ENCODE results near the gene ULK3. TPM values are rescaled to one million over a fixed set of nuclear protein-coding genes. Genes with fewer than 3 reads are reported as not detected.

ULK3 gene, protein sequence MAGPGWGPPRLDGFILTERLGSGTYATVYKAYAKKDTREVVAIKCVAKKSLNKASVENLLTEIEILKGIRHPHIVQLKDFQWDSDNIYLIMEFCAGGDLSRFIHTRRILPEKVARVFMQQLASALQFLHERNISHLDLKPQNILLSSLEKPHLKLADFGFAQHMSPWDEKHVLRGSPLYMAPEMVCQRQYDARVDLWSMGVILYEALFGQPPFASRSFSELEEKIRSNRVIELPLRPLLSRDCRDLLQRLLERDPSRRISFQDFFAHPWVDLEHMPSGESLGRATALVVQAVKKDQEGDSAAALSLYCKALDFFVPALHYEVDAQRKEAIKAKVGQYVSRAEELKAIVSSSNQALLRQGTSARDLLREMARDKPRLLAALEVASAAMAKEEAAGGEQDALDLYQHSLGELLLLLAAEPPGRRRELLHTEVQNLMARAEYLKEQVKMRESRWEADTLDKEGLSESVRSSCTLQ
- total RNA-seq (26.0 TPM), polyA plus RNA-seq (59.4 TPM)
- long read RNA-seq, donor 1: 0 reads
- long read RNA-seq, donor 2: 0 reads
- long read RNA-seq, donor 3, partial matches to known transcripts: 0 of 4 reads
- long read RNA-seq, donor 3, other reads (novel, unspliced or antisense): 0 of 4 reads
- long read RNA-seq, donor 4, partial matches to known transcripts: 0 of 2 reads
- long read RNA-seq, donor 4, other reads (novel, unspliced or antisense): 0 of 2 reads
- long read RNA-seq, donor 5, partial matches to known transcripts: 0 of 7 reads
- long read RNA-seq, donor 5, other reads (novel, unspliced or antisense): 0 of 7 reads
- long read RNA-seq, donor 6, partial matches to known transcripts: 0 of 5 reads
- long read RNA-seq, donor 6, other reads (novel, unspliced or antisense): 0 of 5 reads
- long read RNA-seq, donor 7, partial matches to known transcripts: 0 of 2 reads
- long read RNA-seq, donor 7, other reads (novel, unspliced or antisense): 0 of 2 reads
- long read RNA-seq, donor 8, partial matches to known transcripts: 0 of 1 reads
- long read RNA-seq, donor 8, other reads (novel, unspliced or antisense): 0 of 1 reads
- long read RNA-seq, donor 9, partial matches to known transcripts: 0 of 1 reads
- long read RNA-seq, donor 9, other reads (novel, unspliced or antisense): 0 of 1 reads
- long read RNA-seq, donor 10, partial matches to known transcripts: 0 of 3 reads
- long read RNA-seq, donor 10, other reads (novel, unspliced or antisense): 0 of 3 reads

DNA sequence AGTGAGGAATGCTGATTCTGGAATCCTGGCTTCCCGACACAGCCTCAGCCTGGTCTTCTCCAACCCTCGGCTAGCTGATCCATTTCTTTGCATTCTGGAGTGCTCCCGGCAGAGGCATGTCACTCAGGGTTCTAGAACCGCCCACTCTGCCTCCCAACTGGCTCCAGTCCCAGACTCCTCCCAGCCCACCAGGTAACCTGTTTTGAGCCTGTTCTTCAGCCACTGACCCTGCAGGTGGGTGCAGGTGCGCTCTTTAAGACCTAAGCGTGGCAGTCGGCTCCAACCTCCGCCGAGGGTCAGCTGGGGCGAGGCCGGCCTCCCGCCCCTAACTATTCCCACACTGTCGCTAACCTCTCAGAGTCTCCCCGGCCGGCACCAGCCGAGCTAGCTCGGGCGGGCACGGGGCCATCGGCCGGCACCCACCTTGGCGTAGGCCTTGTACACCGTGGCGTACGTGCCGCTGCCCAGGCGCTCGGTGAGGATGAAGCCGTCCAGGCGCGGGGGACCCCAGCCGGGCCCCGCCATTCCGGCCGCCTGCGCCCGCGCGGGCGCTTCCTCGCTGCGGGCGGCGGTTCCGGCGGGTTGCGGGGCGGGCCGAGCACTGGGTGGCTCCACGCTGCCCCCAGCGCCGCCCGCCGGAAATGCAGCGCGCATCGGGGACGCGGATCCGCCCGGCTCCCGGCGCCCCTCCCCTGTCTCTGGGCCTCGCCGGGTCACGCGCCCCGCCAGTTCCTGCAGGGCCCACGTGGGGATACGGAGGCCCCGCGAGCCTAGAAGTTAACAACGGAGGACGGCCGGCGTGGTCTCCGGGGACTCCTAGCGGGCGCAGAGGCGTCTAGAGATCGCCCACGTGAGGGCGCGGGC is at the start of gene ULK3:
Gene ULK3, minus strand, starts transcription at position 576 of the 864 bp plus-strand sequence. Its CDS starts 51 bp downstream, at position 525.
- no peaks in the 10 kb centered on the region for H3K9me3 ChIP-seq (ENCODE audit: control insufficient read depth in 2 of 2, insufficient read depth in 1 of 2, low read length in 1 of 2)
- peak; percentile 48 to 93 (median 81) for DNase-seq (ENCODE audit: low read depth in 6 of 9, low spot score in 9 of 9)
- no peaks in the 10 kb centered on the region for H3K27me3 ChIP-seq (ENCODE audit: control insufficient read depth in 2 of 2, insufficient read depth in 1 of 2, low read length in 1 of 2)
- under 1% methylated on average over 84 of the region's 84 CpGs for WGBS
- H3K4me3 ChIP-seq (ENCODE audit: low read length in 2 of 2): peak within 1 kb of the TSS; percentile 87 to 95
- H3K4me1 ChIP-seq (ENCODE audit: control insufficient read depth in 2 of 2, insufficient read depth in 2 of 2, low read length in 2 of 2): peaks cover 7 to 32% of the 10 kb centered on the region in 2 donors
- H3K36me3 ChIP-seq (ENCODE audit: control insufficient read depth in 2 of 2, insufficient read depth in 2 of 2, low read length in 1 of 2): peaks cover 24 to 26% of the 10 kb centered on the region in 2 donors
- peak within 1 kb of the TSS; percentile 61 to 75 for H3K27ac ChIP-seq (ENCODE audit: low read depth in 1 of 2, low read length in 1 of 2)

DNA sequence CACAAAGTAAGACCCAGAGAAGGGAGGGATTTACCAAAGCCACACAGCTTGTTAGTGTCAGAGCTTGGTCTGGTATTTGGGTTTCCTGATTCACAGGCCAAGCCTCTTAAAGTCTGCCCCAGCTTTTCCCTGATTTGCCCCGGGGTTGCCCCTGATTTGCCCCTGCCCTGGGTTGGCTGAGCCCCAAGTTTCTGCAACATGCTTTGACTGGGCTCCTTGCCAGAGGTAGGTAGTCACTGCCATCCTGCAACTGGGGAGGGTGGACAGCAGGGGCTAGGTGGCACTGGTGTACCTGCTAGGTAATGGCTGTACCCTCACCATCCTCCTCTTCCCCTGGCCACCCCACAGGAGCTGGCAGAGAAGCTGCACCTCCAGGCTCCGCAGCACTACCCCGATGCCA is 49.4 kb upstream of the ULK3 start:
- 96% methylated on average over 3 of the region's 3 CpGs for WGBS
- Histone ChIP-seq H3K36me3 (ENCODE audit: control insufficient read depth in 2 of 2, insufficient read depth in 2 of 2, low read length in 1 of 2) (peaks cover 14 to 27% of the 10 kb centered on the region in 2 donors), H3K27me3 (ENCODE audit: control insufficient read depth in 2 of 2, insufficient read depth in 1 of 2, low read length in 1 of 2) (no peaks in the 10 kb centered on the region), H3K4me3 (ENCODE audit: low read length in 2 of 2) (no peak overlapping the region), H3K9me3 (ENCODE audit: control insufficient read depth in 2 of 2, insufficient read depth in 1 of 2, low read length in 1 of 2) (no peaks in the 10 kb centered on the region), H3K4me1 (ENCODE audit: control insufficient read depth in 2 of 2, insufficient read depth in 2 of 2, low read length in 2 of 2) (peaks cover 11 to 21% of the 10 kb centered on the region in 2 donors), H3K27ac (ENCODE audit: low read depth in 1 of 2, low read length in 1 of 2) (no peak overlapping the region)
- DNase-seq (ENCODE audit: low read depth in 6 of 9, low spot score in 9 of 9): no peak

DNA sequence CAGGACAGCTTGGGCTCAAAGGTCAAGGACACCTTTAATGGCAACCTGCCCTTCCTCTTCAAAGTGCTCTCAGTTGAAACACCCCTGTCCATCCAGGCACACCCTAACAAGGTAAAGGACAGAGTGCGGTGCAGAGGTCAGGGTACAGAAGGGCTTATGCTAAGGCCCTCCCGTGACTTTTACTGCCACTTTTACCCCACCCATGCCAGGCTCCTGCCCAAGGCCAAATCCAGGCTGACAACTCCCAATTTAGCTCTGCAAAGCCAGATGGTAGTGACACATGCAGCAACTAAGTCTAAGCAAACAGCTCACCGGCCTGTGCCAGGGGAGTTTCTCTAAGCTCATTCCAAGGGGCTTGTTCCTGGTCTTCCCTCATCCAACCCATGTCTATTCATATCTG is 48.5 kb upstream of the ULK3 start:
- no peak for DNase-seq (ENCODE audit: low read depth in 6 of 9, low spot score in 9 of 9)
- H3K9me3 ChIP-seq (ENCODE audit: control insufficient read depth in 2 of 2, insufficient read depth in 1 of 2, low read length in 1 of 2): no peaks in the 10 kb centered on the region
- H3K36me3 ChIP-seq (ENCODE audit: control insufficient read depth in 2 of 2, insufficient read depth in 2 of 2, low read length in 1 of 2): peaks cover 11 to 25% of the 10 kb centered on the region in 2 donors
- no peak overlapping the region for H3K27ac ChIP-seq (ENCODE audit: low read depth in 1 of 2, low read length in 1 of 2)
- 98% methylated on average over 3 of the region's 3 CpGs for WGBS
- peaks cover 11 to 21% of the 10 kb centered on the region in 2 donors for H3K4me1 ChIP-seq (ENCODE audit: control insufficient read depth in 2 of 2, insufficient read depth in 2 of 2, low read length in 2 of 2)
- H3K27me3 ChIP-seq (ENCODE audit: control insufficient read depth in 2 of 2, insufficient read depth in 1 of 2, low read length in 1 of 2): no peaks in the 10 kb centered on the region
- H3K4me3 ChIP-seq (ENCODE audit: low read length in 2 of 2): no peak overlapping the region

DNA sequence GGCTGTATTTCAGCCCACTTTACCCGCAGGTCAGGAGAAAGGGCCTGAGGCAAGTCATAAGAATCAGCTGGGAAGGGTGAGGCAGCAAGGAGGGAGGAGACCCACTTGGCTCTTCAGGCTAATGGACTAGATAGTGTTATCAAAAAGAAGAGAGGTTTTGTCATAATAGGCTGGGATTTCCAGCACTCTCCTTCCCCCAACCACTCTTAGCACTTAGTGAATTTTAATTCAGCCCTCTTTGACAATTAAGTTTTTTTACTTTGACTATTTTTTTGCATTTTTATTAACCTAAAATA is 47.7 kb upstream of the ULK3 start:
- Histone ChIP-seq H3K36me3 (ENCODE audit: control insufficient read depth in 2 of 2, insufficient read depth in 2 of 2, low read length in 1 of 2) (peaks cover 8 to 18% of the 10 kb centered on the region in 2 donors), H3K4me3 (ENCODE audit: low read length in 2 of 2) (peak overlapping the region; percentile 88 to 95), H3K9me3 (ENCODE audit: control insufficient read depth in 2 of 2, insufficient read depth in 1 of 2, low read length in 1 of 2) (no peaks in the 10 kb centered on the region), H3K4me1 (ENCODE audit: control insufficient read depth in 2 of 2, insufficient read depth in 2 of 2, low read length in 2 of 2) (peaks cover 11 to 21% of the 10 kb centered on the region in 2 donors), H3K27ac (ENCODE audit: low read depth in 1 of 2, low read length in 1 of 2) (no peak overlapping the region), H3K27me3 (ENCODE audit: control insufficient read depth in 2 of 2, insufficient read depth in 1 of 2, low read length in 1 of 2) (no peaks in the 10 kb centered on the region)
- no peak for DNase-seq (ENCODE audit: low read depth in 6 of 9, low spot score in 9 of 9)
- WGBS: 11% methylated on average over 1 of the region's 1 CpG

DNA sequence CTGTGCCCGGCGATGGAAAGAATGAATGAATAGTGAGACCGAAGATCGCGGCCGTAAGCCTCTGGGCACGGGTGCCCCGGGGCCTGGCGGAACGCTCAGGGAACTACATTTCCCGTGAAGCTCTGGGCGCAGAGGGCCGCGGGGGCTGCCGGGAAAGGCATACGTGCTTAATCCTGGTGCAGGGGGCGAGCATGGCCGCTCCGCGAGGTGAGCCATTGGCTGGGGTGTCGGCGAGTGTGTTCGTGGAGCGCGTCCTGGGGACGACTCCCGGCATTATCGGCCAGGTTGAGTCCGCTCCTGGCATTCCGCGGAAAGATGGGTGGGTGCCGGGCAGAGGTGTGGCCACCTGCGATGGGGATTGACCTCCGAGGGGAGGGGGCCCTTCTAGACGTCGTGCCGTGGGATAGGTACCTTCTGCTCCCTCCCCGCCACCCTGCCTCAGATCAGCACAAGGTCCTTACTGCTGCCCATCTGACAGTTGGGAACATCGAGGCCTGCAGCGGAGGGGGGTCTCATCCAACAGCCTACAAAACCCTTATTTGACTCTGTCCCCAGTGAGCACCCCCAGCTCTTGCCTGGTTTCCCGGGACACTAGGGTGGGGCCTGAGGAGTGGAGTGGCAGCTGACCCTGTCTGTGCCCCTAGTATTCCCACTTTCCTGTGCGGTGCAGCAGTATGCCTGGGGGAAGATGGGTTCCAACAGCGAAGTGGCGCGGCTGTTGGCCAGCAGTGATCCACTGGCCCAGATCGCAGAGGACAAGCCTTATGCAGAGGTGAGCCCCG is 47.1 kb upstream of the ULK3 start, which contains the start of gene MPI:
Gene MPI, plus strand, starts transcription at position 160 of the 782 bp plus-strand sequence. Its CDS starts 32 bp downstream, at position 192.
- H3K9me3 ChIP-seq (ENCODE audit: control insufficient read depth in 2 of 2, insufficient read depth in 1 of 2, low read length in 1 of 2): no peaks in the 10 kb centered on the region
- peak; percentile 55 to 90 (median 80) for DNase-seq (ENCODE audit: low read depth in 6 of 9, low spot score in 9 of 9)
- peaks cover 8 to 18% of the 10 kb centered on the region in 2 donors for H3K36me3 ChIP-seq (ENCODE audit: control insufficient read depth in 2 of 2, insufficient read depth in 2 of 2, low read length in 1 of 2)
- no peaks in the 10 kb centered on the region for H3K27me3 ChIP-seq (ENCODE audit: control insufficient read depth in 2 of 2, insufficient read depth in 1 of 2, low read length in 1 of 2)
- peak within 1 kb of the TSS; percentile 47 to 75 for H3K27ac ChIP-seq (ENCODE audit: low read depth in 1 of 2, low read length in 1 of 2)
- H3K4me3 ChIP-seq (ENCODE audit: low read length in 2 of 2): peak within 1 kb of the TSS; percentile 88 to 95
- peaks cover 11 to 21% of the 10 kb centered on the region in 2 donors for H3K4me1 ChIP-seq (ENCODE audit: control insufficient read depth in 2 of 2, insufficient read depth in 2 of 2, low read length in 2 of 2)
- WGBS: 5% methylated on average over 47 of the region's 47 CpGs

DNA sequence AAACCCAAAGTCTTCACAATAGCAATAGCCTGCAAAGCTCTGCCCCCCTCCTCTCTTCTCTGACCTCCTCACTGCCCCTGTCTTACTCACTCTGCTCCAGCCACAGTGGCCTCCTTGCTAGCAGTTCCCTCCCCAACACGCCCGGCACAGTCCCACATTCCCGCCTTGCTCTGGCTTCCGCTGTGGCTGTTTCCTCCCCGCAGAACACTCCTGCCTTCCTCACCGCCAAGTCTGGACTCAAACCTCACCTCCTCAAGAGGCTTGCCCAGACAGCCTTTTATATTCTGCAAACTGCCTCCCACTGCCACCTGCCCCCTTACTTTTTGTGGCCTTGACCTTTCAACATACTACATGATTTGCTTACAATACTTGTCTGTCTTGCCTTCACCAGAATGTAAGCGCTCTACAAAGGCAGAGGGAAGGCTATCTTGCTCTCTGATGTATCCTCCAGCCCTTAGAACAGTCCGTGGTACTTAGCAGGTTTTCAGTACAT is 46.5 kb upstream of the ULK3 start:
- peak overlapping the region in 1 of 2 donors; percentile 19 for H3K27ac ChIP-seq (ENCODE audit: low read depth in 1 of 2, low read length in 1 of 2)
- no peaks in the 10 kb centered on the region for H3K27me3 ChIP-seq (ENCODE audit: control insufficient read depth in 2 of 2, insufficient read depth in 1 of 2, low read length in 1 of 2)
- 38% methylated on average over 8 of the region's 8 CpGs for whole genome bisulfite sequencing
- no peaks in the 10 kb centered on the region for H3K9me3 ChIP-seq (ENCODE audit: control insufficient read depth in 2 of 2, insufficient read depth in 1 of 2, low read length in 1 of 2)
- H3K4me1 ChIP-seq (ENCODE audit: control insufficient read depth in 2 of 2, insufficient read depth in 2 of 2, low read length in 2 of 2): peaks cover 11 to 21% of the 10 kb centered on the region in 2 donors
- peaks cover 8 to 18% of the 10 kb centered on the region in 2 donors for H3K36me3 ChIP-seq (ENCODE audit: control insufficient read depth in 2 of 2, insufficient read depth in 2 of 2, low read length in 1 of 2)
- H3K4me3 ChIP-seq (ENCODE audit: low read length in 2 of 2): peak overlapping the region; percentile 88 to 95
- no peak for DNase-seq (ENCODE audit: low read depth in 6 of 9, low spot score in 9 of 9)

DNA sequence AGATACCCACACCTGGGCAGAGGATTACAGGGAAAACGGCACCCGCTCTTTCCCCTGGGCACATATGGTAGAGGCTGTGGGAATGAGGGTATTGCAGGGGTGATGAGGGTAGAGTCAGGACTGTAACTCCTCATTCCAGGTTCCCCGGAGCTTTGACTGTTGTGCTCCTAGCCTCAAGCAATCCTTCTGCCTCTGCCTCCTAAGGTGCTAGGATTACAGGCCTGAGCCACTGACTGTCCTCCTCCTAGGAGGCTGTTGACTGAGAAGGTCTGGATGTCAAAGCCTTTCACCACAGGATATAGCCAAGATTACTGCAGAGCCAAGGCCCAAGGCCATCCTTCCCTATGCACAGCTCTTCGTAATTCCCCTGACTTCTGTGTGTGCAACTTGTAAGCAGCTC is 45.8 kb upstream of the ULK3 start:
- Histone ChIP-seq H3K27me3 (ENCODE audit: control insufficient read depth in 2 of 2, insufficient read depth in 1 of 2, low read length in 1 of 2) (no peaks in the 10 kb centered on the region), H3K4me3 (ENCODE audit: low read length in 2 of 2) (no peak overlapping the region), H3K9me3 (ENCODE audit: control insufficient read depth in 2 of 2, insufficient read depth in 1 of 2, low read length in 1 of 2) (no peaks in the 10 kb centered on the region), H3K27ac (ENCODE audit: low read depth in 1 of 2, low read length in 1 of 2) (no peak overlapping the region), H3K4me1 (ENCODE audit: control insufficient read depth in 2 of 2, insufficient read depth in 2 of 2, low read length in 2 of 2) (peaks cover 11 to 21% of the 10 kb centered on the region in 2 donors), H3K36me3 (ENCODE audit: control insufficient read depth in 2 of 2, insufficient read depth in 2 of 2, low read length in 1 of 2) (peaks cover 8 to 18% of the 10 kb centered on the region in 2 donors)
- 99% methylated on average over 4 of the region's 4 CpGs for WGBS
- no peak for DNase-seq (ENCODE audit: low read depth in 6 of 9, low spot score in 9 of 9)

Measured in thymus (tissue), 14 donors.